Hypothalamus (tissue), 51 donors: Measurements from ENCODE around the gene NUTM2F.
"Not testable (repeated sequence)": the region's sequence is repeated elsewhere in the genome, so short reads cannot be mapped to it uniquely, and the experiment has no call there.

Experiments
- DNase-seq, 51 donors: peaks; one replicate each; lab custom pipeline; 2025; lab: John Stamatoyannopoulos, UW

The NUTM2F gene, protein sequence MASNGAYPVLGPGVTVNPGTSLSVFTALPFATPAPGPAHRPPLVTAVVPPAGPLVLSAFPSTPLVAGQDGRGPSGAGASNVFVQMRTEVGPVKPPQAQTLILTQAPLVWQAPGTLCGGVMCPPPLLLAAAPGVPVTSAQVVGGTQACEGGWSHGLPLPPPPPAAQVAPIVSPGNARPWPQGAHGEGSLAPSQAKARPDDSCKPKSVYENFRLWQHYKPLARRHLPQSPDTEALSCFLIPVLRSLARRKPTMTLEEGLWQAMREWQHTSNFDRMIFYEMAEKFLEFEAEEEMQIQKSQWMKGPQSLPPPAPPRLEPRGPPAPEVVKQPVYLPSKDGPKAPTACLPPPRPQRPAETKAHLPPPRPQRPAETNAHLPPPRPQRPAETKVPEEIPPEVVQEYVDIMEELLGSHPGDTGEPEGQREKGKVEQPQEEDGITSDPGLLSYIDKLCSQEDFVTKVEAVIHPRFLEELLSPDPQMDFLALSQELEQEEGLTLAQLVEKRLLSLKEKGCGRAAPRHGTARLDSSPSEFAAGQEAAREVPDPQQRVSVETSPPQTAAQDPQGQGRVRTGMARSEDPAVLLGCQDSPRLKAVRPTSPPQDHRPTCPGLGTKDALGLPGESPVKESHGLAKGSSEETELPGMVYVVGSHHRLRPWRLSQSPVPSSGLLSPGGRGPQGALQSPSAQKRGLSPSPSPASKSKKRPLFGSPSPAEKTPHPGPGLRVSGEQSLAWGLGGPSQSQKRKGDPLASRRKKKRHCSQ

DNA sequence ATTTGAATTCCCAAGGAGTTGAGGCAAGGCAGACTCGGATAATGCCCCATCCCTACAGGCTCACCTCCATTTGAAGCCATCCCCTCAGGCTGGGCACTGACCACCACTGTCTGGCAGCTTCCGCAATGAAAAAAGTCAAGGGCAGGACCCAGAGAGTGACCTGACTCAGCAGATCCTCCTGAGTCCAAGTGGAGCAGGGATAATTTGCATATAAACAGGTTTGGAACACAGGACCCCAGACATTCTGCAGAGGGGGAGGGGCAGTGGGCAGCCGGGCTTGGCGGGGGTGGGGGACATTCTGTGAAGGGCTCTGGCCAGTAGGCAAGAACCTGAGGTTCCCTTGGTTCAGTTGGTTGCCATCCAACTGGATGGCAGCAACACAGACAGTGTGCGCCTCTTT, at the start of gene NUTM2F:
NUTM2F (minus strand) TSS at position 101 of the 400 bp plus-strand sequence; CDS start at position 80, 21 bp downstream.
- not testable (repeated sequence) for DNase-seq

DNA sequence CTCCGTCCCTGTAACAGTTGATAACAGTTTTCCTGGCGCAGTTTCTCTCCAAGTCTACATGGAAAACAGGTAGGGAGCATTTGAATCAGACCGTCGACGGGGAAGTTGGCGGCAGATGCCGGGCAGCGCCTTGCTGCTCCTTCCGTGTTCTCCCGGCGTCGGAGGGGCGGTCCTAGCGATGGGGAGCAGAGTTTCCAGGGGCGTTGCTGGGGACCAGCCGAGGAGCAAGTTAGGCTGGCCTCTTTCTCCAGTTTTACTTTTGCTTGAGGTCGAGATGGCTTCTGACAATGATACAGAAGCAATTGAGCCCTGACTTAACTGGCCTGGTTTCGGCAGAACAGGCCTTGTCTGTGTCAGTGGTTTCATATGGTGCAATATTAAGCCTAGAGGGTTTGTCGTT, 46.8 kb upstream of the NUTM2F start:
- peak in 1 of 51 donors; percentile 1 for DNase-seq

DNA sequence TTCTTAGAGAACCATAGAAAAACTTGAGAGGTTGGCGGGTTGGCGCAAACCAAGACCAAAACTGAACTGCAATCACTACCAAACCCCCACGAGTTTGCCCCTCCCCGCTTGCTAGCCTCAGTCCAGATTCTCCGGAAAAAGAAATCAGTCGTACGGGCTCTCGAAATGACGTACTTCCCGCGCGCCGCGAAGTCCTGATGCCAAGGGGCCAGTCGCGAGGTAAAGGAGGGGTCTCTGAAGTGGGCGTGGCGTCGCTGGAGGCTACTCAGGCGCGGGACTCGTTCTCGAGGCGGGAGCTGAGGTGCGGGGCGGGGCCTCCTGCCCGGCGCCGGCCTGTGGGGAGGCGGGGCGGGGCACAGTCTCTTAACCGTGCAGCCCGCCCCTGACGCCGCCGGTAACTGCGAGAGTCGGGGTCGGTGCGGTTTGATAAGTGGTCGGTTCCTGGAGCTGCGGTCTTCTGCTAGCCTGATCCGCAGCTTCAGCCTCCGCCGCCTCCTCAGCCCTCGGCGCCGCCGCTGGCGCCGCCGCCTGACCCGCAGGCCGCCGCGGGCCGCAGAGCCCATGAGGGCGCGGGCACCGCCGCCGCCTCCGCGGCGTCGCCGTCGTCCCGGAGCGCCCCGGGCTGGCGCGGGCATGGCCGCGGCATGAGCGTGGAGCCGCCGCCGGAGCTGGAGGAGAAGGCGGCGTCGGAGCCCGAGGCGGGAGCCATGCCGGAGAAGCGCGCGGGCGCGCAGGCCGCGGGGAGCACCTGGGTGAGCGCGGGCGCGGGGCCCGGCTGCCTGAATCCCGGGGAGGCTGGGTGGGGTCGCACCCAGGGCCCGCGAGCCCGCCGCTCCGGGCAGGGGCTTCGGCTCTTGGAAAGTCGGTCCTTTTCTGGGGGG, 46.0 kb upstream of the NUTM2F start:
- peak; percentile 28 to 95 (median 85) for DNase-seq

DNA sequence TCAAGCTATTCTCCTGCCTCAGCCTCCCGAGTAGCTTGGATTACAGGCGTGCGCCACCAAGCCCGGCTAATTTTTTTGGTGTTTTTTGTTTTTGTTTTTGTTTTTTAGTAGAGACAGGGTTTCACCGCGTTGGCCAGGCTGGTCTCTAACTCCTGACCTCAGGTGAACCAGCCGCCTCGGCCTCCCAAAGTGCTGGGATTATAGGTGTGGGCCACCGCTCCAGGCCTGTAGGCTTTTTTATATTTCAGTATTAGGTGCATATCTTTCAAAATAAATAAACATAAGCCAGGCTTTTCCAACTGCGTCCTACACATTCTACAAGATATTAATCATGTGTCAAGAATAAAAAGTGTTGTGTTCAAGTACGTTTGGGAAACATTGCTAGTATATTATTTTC, 45.3 kb upstream of the NUTM2F start:
- DNase-seq: not testable (repeated sequence)

DNA sequence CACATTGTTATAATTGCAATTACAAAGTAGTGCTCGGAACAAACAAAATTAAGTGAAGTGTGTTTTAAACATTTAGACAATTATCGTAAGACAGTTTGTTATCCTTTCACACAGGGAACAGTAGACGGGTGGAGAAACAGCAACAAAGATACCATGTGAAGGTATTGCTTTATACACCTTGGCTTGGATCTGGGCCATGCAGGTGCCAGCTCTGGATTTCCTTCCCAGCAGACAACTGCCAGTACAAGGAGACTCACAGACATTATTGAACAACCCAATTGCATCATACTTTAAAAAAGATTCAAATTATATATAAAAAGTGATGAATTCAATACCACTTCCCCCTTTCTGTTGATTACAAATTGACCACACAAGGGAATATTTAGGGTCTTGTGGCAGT, 41.8 kb upstream of the NUTM2F start:
- DNase-seq: not testable (repeated sequence)

DNA sequence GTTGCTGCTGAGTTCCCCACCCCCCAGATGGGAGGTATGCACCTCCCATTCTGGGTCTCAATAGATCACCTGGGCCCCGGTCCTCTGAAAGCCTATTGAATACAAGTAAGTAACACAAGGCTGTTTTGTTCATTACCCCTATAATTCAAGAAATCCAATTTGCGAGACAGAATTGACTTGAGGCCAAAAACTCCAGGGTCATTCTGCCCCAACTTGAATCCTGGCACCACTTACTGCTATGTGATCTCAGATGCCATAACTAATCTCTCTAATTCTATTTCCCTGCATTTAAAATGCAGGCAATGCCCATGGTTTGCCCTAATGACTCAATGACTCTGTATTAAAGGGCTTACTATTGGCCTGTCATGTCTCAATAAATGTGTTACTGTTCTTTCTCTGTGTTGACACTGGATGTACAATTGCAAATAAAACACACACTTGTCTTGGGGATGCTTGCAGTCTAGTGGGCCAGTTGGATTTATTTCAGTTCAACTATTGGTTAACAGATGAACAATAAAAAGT, 35.7 kb upstream of the NUTM2F start:
- not testable (repeated sequence) for DNase-seq

DNA sequence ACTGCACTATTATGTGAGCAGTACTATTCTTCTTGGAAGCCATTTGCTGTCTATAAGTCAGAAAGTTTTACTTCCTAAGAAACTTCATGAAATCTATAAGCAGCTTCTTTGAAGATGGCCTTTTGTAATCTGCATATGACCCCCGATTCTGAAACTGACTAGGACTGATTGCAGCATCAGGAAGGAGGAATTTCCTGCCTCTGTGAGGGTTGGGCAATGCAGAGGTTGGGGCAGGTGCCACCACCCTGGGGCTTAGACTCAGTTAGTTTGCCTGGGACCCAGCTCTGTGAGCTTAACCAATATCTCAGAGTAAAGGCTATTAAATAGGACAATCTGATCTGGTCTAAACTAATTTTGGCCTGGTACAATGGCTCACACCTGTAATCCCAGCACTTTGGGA, 28.7 kb upstream of the NUTM2F start:
- DNase-seq: not testable (repeated sequence)

DNA sequence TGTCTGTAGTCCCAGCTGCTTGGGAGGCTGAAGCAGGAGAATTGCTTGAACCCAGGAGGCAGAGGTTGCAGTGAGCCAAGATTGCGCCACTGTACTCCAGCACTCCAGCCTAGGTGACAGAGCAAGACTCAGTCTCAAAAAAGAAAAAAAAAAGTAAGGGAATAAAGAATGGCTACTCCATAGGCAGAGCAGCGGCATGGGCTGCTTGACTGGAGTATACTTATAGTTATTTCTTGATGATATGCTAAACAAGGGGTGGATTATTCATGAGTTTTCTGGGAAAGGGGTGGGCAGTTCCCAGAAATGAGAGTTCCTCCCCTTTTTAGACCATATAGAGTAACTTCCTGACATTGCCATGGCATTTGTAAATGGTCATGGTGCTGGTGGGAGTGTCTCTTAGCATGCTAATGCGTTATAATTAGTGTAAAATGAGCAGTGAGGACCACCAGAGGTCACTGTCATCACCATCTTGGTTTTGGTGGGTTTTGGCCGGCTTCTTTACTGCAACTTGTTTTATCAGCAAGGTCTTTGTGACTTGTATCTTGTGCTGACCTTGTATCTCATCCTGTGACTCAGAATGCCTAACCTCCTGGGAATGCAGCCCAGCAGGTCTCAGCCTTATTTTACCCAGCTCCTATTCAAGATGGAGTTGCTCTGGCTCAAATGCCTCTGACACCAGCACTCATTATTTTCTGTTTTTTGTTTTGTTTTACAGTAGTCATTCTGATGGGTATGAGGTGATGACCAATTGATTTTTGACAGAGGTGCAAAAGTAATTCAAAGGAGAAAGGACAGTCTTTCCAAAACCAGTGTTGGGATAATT, 23.7 kb upstream of the NUTM2F start:
- DNase-seq: not testable (repeated sequence)

DNA sequence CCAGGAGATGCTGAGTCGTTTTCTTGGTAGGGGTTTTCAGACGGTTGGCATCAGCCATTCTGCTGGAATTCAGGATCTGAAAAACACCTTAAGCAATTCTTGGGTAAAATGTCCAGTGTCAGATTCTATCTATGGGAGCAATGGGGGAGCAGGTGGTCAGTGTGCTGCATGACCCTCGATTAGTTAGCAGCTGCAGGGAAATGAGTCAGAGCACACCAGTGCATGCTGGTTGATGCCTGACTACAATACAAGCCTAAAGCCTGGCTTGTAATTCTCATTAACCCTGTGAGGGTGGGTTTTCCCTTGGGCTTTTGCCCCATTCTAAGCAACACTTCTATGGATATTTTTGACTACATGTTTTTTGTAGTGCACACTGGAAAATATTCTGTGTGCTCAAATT, 20.3 kb upstream of the NUTM2F start:
- DNase-seq: not testable (repeated sequence)

DNA sequence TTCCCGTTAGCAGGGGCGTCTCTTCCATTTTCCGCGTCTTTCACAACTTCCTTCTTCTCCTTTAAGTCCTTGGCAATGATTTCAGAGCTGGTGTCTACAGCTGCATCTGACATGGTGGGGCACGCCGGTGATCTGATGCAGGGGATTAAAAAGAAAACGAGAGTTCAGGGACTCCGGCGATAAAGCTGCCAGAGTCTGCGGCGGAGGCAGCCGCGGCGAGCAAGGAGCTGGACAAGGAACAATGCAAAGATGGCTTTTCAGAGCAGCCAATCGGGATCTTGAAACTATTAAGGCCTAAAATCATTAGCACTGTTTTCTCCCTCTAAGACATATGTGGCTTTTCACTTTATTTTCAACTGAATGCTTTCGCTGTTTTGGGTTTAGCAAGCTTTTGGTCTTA, 19.0 kb upstream of the NUTM2F start:
- not testable (repeated sequence) for DNase-seq

DNA sequence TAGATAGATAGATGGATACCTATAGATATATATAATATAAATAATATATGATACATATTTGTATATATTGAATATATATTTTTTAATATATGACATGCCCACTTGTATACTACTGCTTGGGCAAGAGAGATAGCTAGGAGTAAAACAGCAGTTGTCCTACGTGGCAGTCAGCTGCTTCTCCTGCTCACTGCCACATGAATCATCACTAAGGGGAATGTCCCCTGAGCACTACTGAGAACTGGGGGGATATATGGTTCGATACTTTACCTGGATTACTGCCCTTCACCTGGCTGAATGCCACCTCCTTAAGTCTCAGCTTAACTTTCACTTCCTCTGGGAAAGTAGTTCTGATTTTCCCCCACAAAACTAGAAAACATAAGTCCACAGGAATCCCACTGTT, 13.3 kb upstream of the NUTM2F start:
- not testable (repeated sequence) for DNase-seq

DNA sequence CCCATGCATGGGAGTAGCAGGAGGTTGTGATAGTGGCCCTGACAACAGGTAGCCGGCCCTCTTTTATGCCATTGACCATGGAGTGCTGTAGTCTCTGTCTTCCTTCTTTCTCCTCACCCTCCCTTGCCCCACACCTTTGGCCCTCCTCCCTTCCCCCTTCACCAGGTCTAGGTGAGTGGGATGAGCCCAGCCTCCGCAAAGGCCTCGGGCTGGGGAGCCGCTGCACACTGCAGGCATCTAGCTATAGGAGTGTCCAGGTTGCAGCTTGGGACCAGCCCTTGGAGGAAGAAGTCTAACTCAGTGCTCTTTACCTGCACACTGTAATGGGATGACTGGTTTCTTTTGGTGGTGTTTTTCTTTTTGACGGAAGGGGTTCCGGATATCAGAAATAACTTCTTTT, 12.3 kb upstream of the NUTM2F start:
- DNase-seq: not testable (repeated sequence)

DNA sequence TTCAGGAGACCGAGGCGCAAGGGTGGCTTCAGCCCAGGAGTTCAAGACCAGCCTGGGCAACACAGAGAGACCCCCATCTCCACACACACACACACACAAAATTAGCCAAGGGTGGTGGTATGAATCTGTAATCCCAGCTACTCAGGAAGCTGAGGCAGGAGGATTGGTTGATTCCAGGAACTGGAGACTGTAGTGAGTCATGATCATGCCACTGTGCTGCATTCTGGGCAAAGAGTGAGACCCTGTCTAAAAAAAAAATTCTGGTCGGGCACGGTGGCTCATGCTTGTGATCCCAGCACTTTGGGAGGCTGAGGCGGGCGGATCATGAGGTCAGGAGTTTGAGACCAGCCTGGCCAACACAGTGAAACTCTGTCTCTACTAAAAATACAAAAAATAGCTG, 11.2 kb upstream of the NUTM2F start:
- DNase-seq: not testable (repeated sequence)

DNA sequence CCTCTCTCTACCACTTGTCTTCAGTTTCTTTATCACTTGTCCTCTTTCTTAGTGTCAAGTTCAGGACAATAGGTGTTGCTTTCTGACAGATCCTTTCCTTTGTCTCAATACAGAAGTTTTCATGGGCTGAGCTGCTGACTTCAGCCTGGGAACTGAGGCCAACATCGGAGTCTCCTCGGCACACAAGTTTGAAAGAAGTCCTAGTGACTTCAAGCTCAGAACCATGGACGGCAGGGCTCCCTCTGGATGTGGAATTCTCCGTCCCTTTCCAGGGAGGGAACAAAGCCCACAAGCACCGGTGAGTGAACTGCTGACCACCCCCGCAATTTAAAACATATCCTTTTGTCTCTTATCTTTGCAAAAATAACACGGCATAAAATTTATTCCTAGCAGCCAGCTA, 10.3 kb upstream of the NUTM2F start:
- DNase-seq: not testable (repeated sequence)

DNA sequence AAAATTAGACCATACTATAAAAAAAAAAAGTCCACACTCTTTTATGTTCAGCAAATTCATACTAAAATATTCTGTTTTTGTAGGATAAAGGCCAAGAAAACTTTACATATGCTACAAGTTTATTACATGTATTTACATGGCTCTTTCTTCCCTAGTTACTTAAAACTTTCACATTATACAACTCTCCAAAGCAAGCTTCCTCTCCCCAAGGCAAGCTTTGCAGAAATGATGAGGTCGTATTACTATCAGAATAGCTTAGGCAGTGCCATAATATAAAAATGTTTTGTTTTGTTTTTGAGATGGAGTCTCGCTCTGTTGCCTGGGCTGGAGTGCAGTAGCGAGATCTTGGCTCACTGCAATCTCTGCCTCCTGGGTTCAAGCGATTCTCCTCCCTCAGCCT, 8.0 kb upstream of the NUTM2F start:
- DNase-seq: not testable (repeated sequence)

DNA sequence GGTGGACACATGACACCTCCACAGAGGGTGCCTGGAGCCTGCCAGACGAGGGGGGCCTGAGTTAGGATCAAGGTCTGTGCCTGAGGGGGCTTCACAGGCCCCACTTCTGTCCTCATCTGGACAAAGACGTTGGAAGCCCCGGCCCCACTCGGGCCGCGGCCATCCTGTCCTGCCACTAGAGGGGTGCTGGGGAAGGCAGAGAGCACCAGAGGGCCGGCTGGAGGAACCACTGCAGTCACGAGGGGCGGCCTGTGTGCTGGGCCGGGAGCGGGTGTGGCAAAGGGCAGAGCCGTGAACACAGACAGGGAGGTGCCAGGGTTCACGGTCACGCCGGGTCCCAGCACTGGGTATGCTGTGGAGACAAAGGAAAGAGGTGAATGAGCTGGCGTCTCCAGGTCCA, 2.9 kb downstream of the NUTM2F start:
- not testable (repeated sequence) for DNase-seq

DNA sequence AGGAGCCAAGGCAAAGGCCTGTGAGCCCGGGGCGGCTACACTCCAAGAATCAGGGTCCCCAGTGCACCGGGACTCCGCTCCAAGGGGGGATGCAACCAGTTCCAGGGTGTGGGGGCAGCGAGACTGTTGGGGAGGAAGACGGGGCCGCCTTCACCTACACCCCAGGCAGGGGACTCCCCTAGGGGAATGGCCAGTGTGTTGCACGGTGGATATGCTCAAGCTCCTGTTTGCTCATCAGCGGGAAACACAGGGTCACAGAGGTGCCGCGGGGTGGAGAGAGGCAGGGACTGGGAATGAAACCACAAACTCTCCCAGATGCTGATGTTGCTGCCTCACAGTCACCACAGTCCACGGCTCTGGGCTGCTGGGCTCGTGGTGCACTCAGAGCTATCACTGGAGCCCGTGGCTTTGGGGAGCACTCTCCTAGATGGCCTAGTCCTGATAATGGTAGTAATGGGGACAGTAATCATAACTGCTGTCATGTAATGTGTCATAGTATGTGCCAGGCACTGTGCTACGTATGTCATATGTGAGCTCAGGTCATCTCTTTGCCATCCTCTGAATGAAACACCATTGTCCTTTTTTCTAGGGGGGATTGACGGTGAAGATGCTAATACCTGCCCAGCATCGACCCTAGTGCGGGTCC, 5.2 kb downstream of the NUTM2F start:
- not testable (repeated sequence) for DNase-seq

DNA sequence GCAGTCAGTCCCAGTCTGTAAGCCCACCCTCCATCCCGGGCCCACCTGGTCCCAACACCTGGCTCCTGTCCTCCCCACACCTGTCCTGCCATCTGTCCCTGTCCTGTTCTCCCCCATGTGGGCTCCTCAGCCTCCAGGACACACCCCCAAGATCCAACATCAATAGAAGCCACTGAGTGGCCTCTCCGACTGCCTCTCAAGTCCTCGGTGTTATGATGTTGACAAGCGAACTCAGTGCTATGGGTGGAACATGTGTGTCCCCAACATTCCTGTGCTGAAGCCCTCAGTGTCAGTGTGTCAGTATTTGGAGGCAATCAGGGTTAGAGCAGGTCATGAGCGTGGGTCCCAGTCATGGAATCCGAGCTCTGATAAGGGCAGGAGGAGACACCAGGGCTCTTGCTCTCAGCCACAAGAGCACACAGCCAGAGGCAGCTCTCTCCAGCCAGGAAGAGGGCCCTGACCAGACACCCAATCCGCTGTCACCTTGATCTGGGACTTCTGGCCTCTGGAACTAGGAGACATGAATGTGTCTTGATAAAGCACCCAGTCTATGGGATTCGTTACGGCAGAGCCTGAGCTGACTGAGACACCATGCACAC, 6.0 kb downstream of the NUTM2F start:
- not testable (repeated sequence) for DNase-seq
